ENCODE measurements around the gene ROCK2. TPM values are rescaled to one million over a fixed set of nuclear protein-coding genes. Genes with fewer than 3 reads are reported as not detected.
A peak's percentile ranks its signal among the peaks of the same experiment; 100 is the strongest.

The ROCK2 gene
- total and polyA plus RNA-seq, 2 of the 13 experiments (the other 11 are each of a cell fraction or from before 2014, with no cell fraction given): 38.1 to 119 TPM

GRCh38 chr2:11348209-11348749 lies 3.8 kb upstream of the ROCK2 start (continued):
- peak; percentile 39; the same call in 1 of the 2 replicates for TF ChIP-seq ETV5 (CRISPR knock-in tag; IDR thresholded peaks at IDR 0.05; ENCODE audit: borderline replicate concordance)
- TF ChIP-seq ZNF570 (CRISPR knock-in tag; IDR thresholded peaks at IDR 0.05; ENCODE audit: borderline replicate concordance): no peak
- TF ChIP-seq IKZF5 (CRISPR knock-in tag; IDR thresholded peaks at IDR 0.05): peak; percentile 17; the same call in 1 of the 2 replicates
- TF ChIP-seq GPBP1L1 (CRISPR knock-in tag; IDR thresholded peaks at IDR 0.05): no peak
- no peak for TF ChIP-seq ZNF766 (CRISPR knock-in tag; IDR thresholded peaks at IDR 0.05; ENCODE audit: borderline replicate concordance)
- no peak for TF ChIP-seq KAT8 (CRISPR knock-in tag; IDR thresholded peaks at IDR 0.05)
- peak; percentile 51; the same call in 1 of the 2 replicates for TF ChIP-seq KAT7 (CRISPR knock-in tag; IDR thresholded peaks at IDR 0.05; ENCODE audit: borderline replicate concordance)
- peak; percentile 22 for TF ChIP-seq XRCC5 (optimal IDR thresholded peaks at IDR 0.05; ENCODE audit: low read length)
- TF ChIP-seq HDAC2 (CRISPR knock-in tag; IDR thresholded peaks at IDR 0.05): peak; percentile 43; the same call in 1 of the 2 replicates
- TF ChIP-seq HNF4G (IDR thresholded peaks at IDR 0.05; ENCODE audit: borderline replicate concordance, low read depth, low read length): 0 out of 2 replicates have a peak, but pooled peaks have one; percentile 19
- TF ChIP-seq HNF4G (CRISPR knock-in tag; IDR thresholded peaks at IDR 0.05; ENCODE audit: borderline replicate concordance, low read depth): no peak
- TF ChIP-seq ZNF317 (CRISPR knock-in tag; IDR thresholded peaks at IDR 0.05): peak; percentile 96
- TF ChIP-seq JARID2 (CRISPR knock-in tag; IDR thresholded peaks at IDR 0.05; ENCODE audit: insufficient replicate concordance): no peak
- no peak for TF ChIP-seq REPIN1 (CRISPR knock-in tag; IDR thresholded peaks at IDR 0.05; ENCODE audit: borderline replicate concordance, low read depth)
- no peak for TF ChIP-seq NAIF1 (CRISPR knock-in tag; IDR thresholded peaks at IDR 0.05; ENCODE audit: borderline replicate concordance)
- TF ChIP-seq SRF (IDR thresholded peaks at IDR 0.05; ENCODE audit: low read depth, low read length): no peak
- no peak for TF ChIP-seq BCL3 (CRISPR knock-in tag; IDR thresholded peaks at IDR 0.05)
- TF ChIP-seq ZNF431 (CRISPR knock-in tag; IDR thresholded peaks at IDR 0.05; ENCODE audit: borderline replicate concordance, low read depth): no peak
- no peak for TF ChIP-seq ZNF562 (CRISPR knock-in tag; IDR thresholded peaks at IDR 0.05; ENCODE audit: borderline replicate concordance)
- TF ChIP-seq MATR3 (CRISPR knock-in tag; IDR thresholded peaks at IDR 0.05): no peak
- TF ChIP-seq SOX5 (CRISPR knock-in tag; IDR thresholded peaks at IDR 0.05; ENCODE audit: borderline replicate concordance): peak; percentile 94
- no peak for TF ChIP-seq AFF4 (CRISPR knock-in tag; IDR thresholded peaks at IDR 0.05)
- TF ChIP-seq ZNF331 (CRISPR knock-in tag; IDR thresholded peaks at IDR 0.05): 0 out of 2 replicates have a peak, but pooled peaks have one; percentile 16
- TF ChIP-seq HOXA9 (CRISPR knock-in tag; IDR thresholded peaks at IDR 0.05; ENCODE audit: borderline replicate concordance): no peak

Data from HepG2 (cell line).